Activated naive CD4-positive, alpha-beta T cell treated with anti-CD3 and anti-CD28 coated beads for 36 hours (primary cell): Measurements from ENCODE around the gene MYLK2. TPM values are rescaled to one million over a fixed set of nuclear protein-coding genes. Genes with fewer than 3 reads are reported as not detected.

Source experiments
- CTCF ChIA-PET: fragments of 350-600 bp; sonication (Branson Sonifier 250); formaldehyde crosslinking; loops from one replicate; lab custom pipeline; 2021; ENCODE audit warnings: antibody characterized with exemption; lab: Charles Lee
- DNase-seq: peaks from one replicate; pipeline ENCODE4 v3.0.0-alpha.2; 2020
- H3K27ac Mint-ChIP-seq: one replicate; pipeline ENCODE4 v1.8.0; 2021; ENCODE audit warnings: mild to moderate bottlenecking, mixed read lengths
- H3K27me3 Mint-ChIP-seq: one replicate; pipeline ENCODE4 v1.8.0; 2021; ENCODE audit warnings: low read depth, mixed read lengths
- H3K36me3 Mint-ChIP-seq: one replicate; pipeline ENCODE4 v1.8.0; 2021; ENCODE audit warnings: low read depth, mixed read lengths
- H3K4me1 Mint-ChIP-seq: one replicate; pipeline ENCODE4 v1.8.0; 2021; ENCODE audit warnings: low read depth, mixed read lengths
- H3K4me3 Mint-ChIP-seq: one replicate; pipeline ENCODE4 v1.8.0; 2021; ENCODE audit warnings: mild to moderate bottlenecking, moderate library complexity, mixed read lengths
- H3K9me3 Mint-ChIP-seq: one replicate; pipeline ENCODE4 v1.8.0; 2021; ENCODE audit warnings: mixed read lengths
- intact Hi-C: fragments of 100-400 bp; cut with micrococcal nuclease; formaldehyde crosslinking; loops from one replicate; pipeline ENCODE4 v1.15.1; 2023
- total RNA-seq, 2 experiments: library from RNA; stranded (reverse); gene quantifications; one replicate each; pipeline ENCODE4 v1.2.3, GENCODE V29; 2021

The MYLK2 gene
- total RNA-seq = under 1 TPM in 1 of 2 experiments, not detected in 1; 0.17 TPM

DNA sequence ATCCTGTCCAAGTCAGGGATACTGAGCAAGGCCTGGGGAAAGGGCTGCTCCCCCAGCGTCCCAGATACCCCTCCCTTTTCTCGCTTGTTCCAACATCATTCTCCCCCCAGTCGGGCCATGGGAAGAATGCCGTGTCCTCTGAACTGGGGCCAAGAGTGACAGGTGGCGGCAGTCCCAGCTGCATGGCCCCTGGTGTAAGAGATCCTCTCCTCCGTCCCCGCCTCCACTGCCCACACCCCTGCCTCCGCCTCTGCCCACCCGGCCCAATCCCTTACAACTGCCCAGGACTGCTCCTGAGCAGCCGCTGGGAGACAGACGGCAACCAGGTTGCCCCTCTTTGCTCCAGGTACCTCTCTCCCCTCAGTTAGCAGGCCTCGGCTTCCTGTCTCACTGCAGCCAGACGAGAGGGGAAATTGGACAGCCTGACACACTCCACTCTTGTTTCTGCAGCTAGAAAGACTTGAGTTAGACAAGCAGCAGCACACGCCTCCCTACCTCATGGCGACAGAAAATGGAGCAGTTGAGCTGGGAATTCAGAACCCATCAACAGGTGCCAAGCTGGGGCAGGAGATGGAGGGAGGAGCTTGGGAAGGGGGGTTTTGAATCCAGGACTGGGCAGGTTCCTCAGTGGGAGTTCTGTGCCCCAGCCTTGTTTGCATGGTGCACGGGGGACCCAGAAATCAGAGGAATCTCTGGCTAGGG, at the start of gene MYLK2:
Gene MYLK2, plus strand, starts transcription at position 274 of the 702 bp plus-strand sequence. Its CDS starts 225 bp downstream, at position 499.
- intact Hi-C loops = no loop called here
- Mint-ChIP-seq H3K9me3 (no peaks in the 10 kb centered on the region), H3K4me3 (no peak within 1 kb of the TSS), H3K27ac (no peak within 1 kb of the TSS), H3K4me1 (peaks cover 4% of the 10 kb centered on the region), H3K36me3 (no peaks in the 10 kb centered on the region), H3K27me3 (peaks cover 3% of the 10 kb centered on the region)
- CTCF ChIA-PET = interaction anchor here (0.6 to 1.5 kb wide), 3 partner anchors 30 to 133 kb away, joined by 3 to 4 read pairs (median 3); no protein-coding TSS in a partner anchor
- no peak for DNase-seq

DNA sequence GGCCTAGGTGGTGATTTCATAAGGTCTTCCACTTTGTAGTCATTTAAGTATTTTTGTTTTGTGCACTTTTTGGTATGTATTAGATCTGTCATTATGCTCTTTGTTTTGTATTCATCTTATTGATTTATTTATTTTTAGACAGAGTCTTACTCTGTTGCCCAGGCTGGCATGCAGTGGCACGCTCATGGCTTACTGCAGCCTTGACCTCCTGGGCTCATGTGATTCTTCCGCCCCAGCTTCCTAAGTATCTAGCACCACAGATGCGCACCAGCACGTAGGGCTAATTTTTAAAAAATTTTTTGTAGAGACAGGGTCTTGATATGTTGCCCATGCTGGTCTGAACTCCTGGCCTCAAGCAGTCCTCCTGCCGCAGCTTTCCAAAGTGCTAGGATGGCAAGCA, 49.5 kb upstream of the MYLK2 start:
- no peaks in the 10 kb centered on the region for H3K9me3 Mint-ChIP-seq
- CTCF ChIA-PET = no interaction called here
- DNase-seq = no peak
- no peak overlapping the region for H3K27ac Mint-ChIP-seq
- H3K27me3 Mint-ChIP-seq = no peaks in the 10 kb centered on the region
- intact Hi-C loops = no loop called here
- peaks cover 58% of the 10 kb centered on the region for H3K36me3 Mint-ChIP-seq
- H3K4me3 Mint-ChIP-seq = no peak overlapping the region
- H3K4me1 Mint-ChIP-seq = no peaks in the 10 kb centered on the region

- Mint-ChIP-seq H3K36me3 (peaks cover 59% of the 10 kb centered on the region), H3K9me3 (no peaks in the 10 kb centered on the region), H3K27ac (no peak overlapping the region), H3K4me1 (no peaks in the 10 kb centered on the region), H3K4me3 (no peak overlapping the region), H3K27me3 (no peaks in the 10 kb centered on the region)
- no peak for DNase-seq
- intact Hi-C loops = no loop called here
- CTCF ChIA-PET = interaction anchor here (0.6 kb wide), 1 partner anchor 141 kb away, joined by 3 read pairs; no protein-coding TSS in a partner anchor
Observed at GRCh38 chr20:31770243-31770642, 48.9 kb upstream of the MYLK2 start.

DNA sequence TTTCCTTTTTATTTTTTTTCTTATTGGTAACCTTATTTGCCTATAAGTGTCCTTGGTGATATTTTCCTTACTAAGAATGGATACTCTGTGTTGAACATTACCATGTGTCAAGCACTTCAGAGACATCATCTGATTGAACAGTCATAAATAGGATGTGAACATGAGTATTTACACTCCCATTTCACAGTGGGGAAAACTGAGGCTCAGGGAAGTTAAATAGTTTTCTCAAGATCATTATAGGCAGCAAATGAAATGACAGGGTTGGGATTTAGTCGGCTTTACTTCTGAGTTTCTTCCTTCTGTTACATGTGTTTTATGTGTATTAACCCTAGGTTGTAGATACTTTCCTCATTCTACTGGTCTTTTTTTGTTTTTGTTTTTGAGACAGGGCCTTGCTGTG, 44.7 kb upstream of the MYLK2 start:
- CTCF ChIA-PET = no interaction called here
- H3K4me1 Mint-ChIP-seq = no peaks in the 10 kb centered on the region
- H3K9me3 Mint-ChIP-seq = no peaks in the 10 kb centered on the region
- peaks cover 72% of the 10 kb centered on the region for H3K36me3 Mint-ChIP-seq
- H3K4me3 Mint-ChIP-seq = no peak overlapping the region
- no peak for DNase-seq
- H3K27me3 Mint-ChIP-seq = no peaks in the 10 kb centered on the region
- no peak overlapping the region for H3K27ac Mint-ChIP-seq
- intact Hi-C loops = no loop called here

DNA sequence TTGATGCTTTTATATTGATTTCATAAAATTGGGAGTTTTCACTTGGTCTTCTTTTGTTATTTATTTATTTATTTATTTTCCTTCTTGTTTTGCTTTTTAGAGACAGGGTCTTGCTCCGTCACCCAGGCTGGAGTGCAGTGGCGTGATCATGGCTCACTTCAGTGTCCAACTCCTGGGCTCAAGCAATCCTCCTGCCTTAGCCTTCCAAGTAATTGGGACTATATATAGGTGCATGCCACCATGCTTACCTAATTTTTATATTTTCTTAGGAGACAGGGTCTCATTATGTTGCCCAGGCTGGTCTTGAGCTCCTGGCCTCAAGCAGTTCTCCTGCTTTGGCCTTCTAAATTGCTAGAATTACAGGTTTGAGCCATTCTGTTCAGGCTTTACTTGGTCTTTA, 38.3 kb upstream of the MYLK2 start:
- intact Hi-C loops = no loop called here
- H3K27me3 Mint-ChIP-seq = no peaks in the 10 kb centered on the region

DNA sequence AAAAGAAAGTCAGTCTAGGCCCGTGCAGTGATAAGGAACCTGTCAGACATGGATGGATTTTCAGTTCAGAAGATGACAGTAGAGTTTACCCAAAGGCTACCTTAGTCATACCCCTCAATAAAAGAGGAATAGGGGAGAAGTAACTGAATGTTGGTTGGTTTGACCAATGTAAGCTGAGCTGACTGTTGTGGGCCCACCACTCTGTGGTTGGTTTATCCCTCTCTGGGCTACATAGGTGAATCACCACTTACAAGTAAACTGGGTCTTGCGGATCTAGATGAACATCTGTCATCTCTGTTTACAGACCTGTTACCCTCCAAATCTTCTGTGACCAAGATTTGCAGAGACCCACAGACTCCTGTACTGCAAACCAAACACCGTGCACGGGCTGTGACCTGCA, 37.2 kb upstream of the MYLK2 start:
- no peak for DNase-seq
- H3K27me3 Mint-ChIP-seq = no peaks in the 10 kb centered on the region
- no peak overlapping the region for H3K4me3 Mint-ChIP-seq
- H3K4me1 Mint-ChIP-seq = no peaks in the 10 kb centered on the region
- CTCF ChIA-PET = interaction anchor here (1.1 kb wide), 1 partner anchor 121 kb away, joined by 3 read pairs; no protein-coding TSS in a partner anchor
- intact Hi-C loops = no loop called here
- no peaks in the 10 kb centered on the region for H3K9me3 Mint-ChIP-seq
- H3K27ac Mint-ChIP-seq = no peak overlapping the region
- H3K36me3 Mint-ChIP-seq = peaks cover 72% of the 10 kb centered on the region

More for the DNA sequence above, 38.3 kb upstream of the MYLK2 start:
- DNase-seq = no peak
- Mint-ChIP-seq H3K4me1 (no peaks in the 10 kb centered on the region), H3K36me3 (peaks cover 70% of the 10 kb centered on the region), H3K4me3 (no peak overlapping the region), H3K27ac (no peak overlapping the region), H3K9me3 (no peaks in the 10 kb centered on the region)
- CTCF ChIA-PET = interaction anchor here (1.1 kb wide), 1 partner anchor 14 kb away, joined by 4 read pairs; no protein-coding TSS in a partner anchor

- Mint-ChIP-seq H3K36me3 (peaks cover 70% of the 10 kb centered on the region), H3K4me3 (no peak overlapping the region), H3K27me3 (no peaks in the 10 kb centered on the region), H3K9me3 (no peaks in the 10 kb centered on the region), H3K4me1 (no peaks in the 10 kb centered on the region), H3K27ac (no peak overlapping the region)
- CTCF ChIA-PET = interaction anchor here (0.7 to 1.0 kb wide), 2 partner anchors 18 to 63 kb away, joined by 3 read pairs; no protein-coding TSS in a partner anchor
- intact Hi-C loops = no loop called here
- DNase-seq = no peak
Observed at GRCh38 chr20:31784354-31785044, 34.7 kb upstream of the MYLK2 start.

DNA sequence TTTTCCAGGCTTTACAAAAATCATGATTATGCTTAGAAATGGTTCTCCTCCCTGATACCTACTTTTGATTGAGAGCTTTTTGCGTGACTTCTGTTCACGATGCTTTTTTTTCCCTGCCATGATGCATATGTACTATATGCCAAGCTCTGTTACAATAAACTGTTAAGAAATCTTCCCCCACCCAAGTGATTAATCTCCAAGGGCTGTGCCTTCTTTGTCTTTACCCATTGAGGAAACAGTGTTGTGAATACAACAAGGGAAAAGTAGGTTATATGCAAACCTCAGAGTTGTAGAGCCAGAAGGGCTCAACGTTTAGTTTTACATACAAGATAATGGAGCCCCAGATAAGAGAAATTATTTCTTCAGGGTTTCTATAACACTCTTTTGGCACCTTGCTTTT, 34.1 kb upstream of the MYLK2 start:
- intact Hi-C loops = no loop called here
- Mint-ChIP-seq H3K4me1 (no peaks in the 10 kb centered on the region), H3K27ac (no peak overlapping the region), H3K4me3 (no peak overlapping the region), H3K27me3 (no peaks in the 10 kb centered on the region), H3K9me3 (no peaks in the 10 kb centered on the region), H3K36me3 (peaks cover 64% of the 10 kb centered on the region)
- CTCF ChIA-PET = interaction anchor here (0.7 to 1.0 kb wide), 2 partner anchors 19 to 62 kb away, joined by 3 read pairs; no protein-coding TSS in a partner anchor
- no peak for DNase-seq

- no peak for DNase-seq
- Mint-ChIP-seq H3K27me3 (no peaks in the 10 kb centered on the region), H3K9me3 (no peaks in the 10 kb centered on the region), H3K27ac (no peak overlapping the region), H3K4me1 (no peaks in the 10 kb centered on the region), H3K36me3 (peaks cover 56% of the 10 kb centered on the region), H3K4me3 (no peak overlapping the region)
- intact Hi-C loops = no loop called here
- CTCF ChIA-PET = no interaction called here
Observed at GRCh38 chr20:31788578-31788977, 30.6 kb upstream of the MYLK2 start.

GRCh38 chr20:31790401-31790800, 28.8 kb upstream of the MYLK2 start:
- H3K4me1 Mint-ChIP-seq = no peaks in the 10 kb centered on the region
- peaks cover 53% of the 10 kb centered on the region for H3K36me3 Mint-ChIP-seq
- H3K27ac Mint-ChIP-seq = no peak overlapping the region
- intact Hi-C loops = no loop called here
- DNase-seq = no peak
- no peak overlapping the region for H3K4me3 Mint-ChIP-seq
- no peaks in the 10 kb centered on the region for H3K9me3 Mint-ChIP-seq
- CTCF ChIA-PET = no interaction called here
- H3K27me3 Mint-ChIP-seq = no peaks in the 10 kb centered on the region

GRCh38 chr20:31797364-31797763, 21.8 kb upstream of the MYLK2 start:
- no peaks in the 10 kb centered on the region for H3K9me3 Mint-ChIP-seq
- no peaks in the 10 kb centered on the region for H3K4me1 Mint-ChIP-seq
- intact Hi-C loops = no loop called here
- H3K27me3 Mint-ChIP-seq = no peaks in the 10 kb centered on the region
- no peak for DNase-seq
- H3K36me3 Mint-ChIP-seq = peaks cover 72% of the 10 kb centered on the region
- CTCF ChIA-PET = interaction anchor here (0.8 to 1.0 kb wide), 2 partner anchors 26 to 233 kb away, joined by 3 read pairs; no protein-coding TSS in a partner anchor
- no peak overlapping the region for H3K4me3 Mint-ChIP-seq
- H3K27ac Mint-ChIP-seq = no peak overlapping the region

- no peak for DNase-seq
- no peak overlapping the region for H3K27ac Mint-ChIP-seq
- H3K9me3 Mint-ChIP-seq = no peaks in the 10 kb centered on the region
- H3K27me3 Mint-ChIP-seq = no peaks in the 10 kb centered on the region
- peaks cover 52% of the 10 kb centered on the region for H3K36me3 Mint-ChIP-seq
- H3K4me1 Mint-ChIP-seq = peaks cover 12% of the 10 kb centered on the region
- intact Hi-C loops = no loop called here
- no peak overlapping the region for H3K4me3 Mint-ChIP-seq
- CTCF ChIA-PET = no interaction called here
Observed at GRCh38 chr20:31801508-31801907, 17.6 kb upstream of the MYLK2 start.
